K562 (cell line): ENCODE results near the gene MTERF2. TPM values are rescaled to one million over a fixed set of nuclear protein-coding genes. Genes with fewer than 3 reads are reported as not detected.

Source experiments
- CCNT2 ChIP-seq: IDR thresholded peaks from 2 replicates; pipeline ENCODE4 v1.6.1; 2011; ENCODE audit warnings: borderline replicate concordance, low read depth, mild to moderate bottlenecking, moderate library complexity, mixed read lengths, low read length; ENCODE audit not compliant: insufficient read length; ENCODE audit errors: extremely low read depth
- CREB3L1 ChIP-seq: fragments of 450-650 bp; IDR thresholded peaks from 2 replicates; pipeline ENCODE4 v1.6.1; 2014; ENCODE audit warnings: low read depth, mild to moderate bottlenecking, moderate library complexity, borderline replicate concordance
- GTF2F1 ChIP-seq: IDR thresholded peaks from 2 replicates; pipeline ENCODE4 v1.6.1; 2011; ENCODE audit warnings: low read depth, low read length, improper control_type of control experiment
- HDGF ChIP-seq: fragments of 450-650 bp; IDR thresholded peaks from 2 replicates; pipeline ENCODE4 v1.6.1; 2016
- HLTF ChIP-seq: fragments of 450-650 bp; IDR thresholded peaks from 2 replicates; pipeline ENCODE4 v1.6.1; 2016
- MYNN ChIP-seq, 2 experiments: sonication (generic); formaldehyde crosslinking in 1 of 2; IDR thresholded peaks; 2 replicates each; pipeline versions ENCODE4 v1.5.0 to v1.6.1; 2016 to 2020; ENCODE audit warnings: antibody characterized with exemption in 1 of 2, missing genetic modification reagents in 1 of 2
- NKRF ChIP-seq: fragments of 450-650 bp; IDR thresholded peaks from 2 replicates; pipeline ENCODE4 v1.6.1; 2016; ENCODE audit warnings: borderline replicate concordance
- NR2C1 ChIP-seq, 2 experiments: fragments of 450-650 bp; IDR thresholded peaks; 2 replicates each; pipeline ENCODE4 v1.6.1; 2017; ENCODE audit warnings: mild to moderate bottlenecking in 2 of 2, antibody characterized with exemption in 1 of 2, inconsistent platforms in 1 of 2, missing compliant biosample characterization in 1 of 2, missing genetic modification characterization in 1 of 2
- PHF20 ChIP-seq: fragments of 450-650 bp; IDR thresholded peaks from 2 replicates; pipeline ENCODE4 v1.6.1; 2018; ENCODE audit not compliant: partially characterized antibody
- PTTG1 ChIP-seq: fragments of 450-650 bp; IDR thresholded peaks from 2 replicates; pipeline ENCODE4 v1.6.1; 2016; ENCODE audit warnings: low read depth, mild to moderate bottlenecking, missing genetic modification characterization, missing compliant biosample characterization
- SAP30 ChIP-seq: fragments of 200-600 bp; sonication (generic); IDR thresholded peaks from 2 replicates; pipeline ENCODE4 v1.6.1; 2012; ENCODE audit warnings: borderline replicate concordance, low read depth, mild to moderate bottlenecking, moderate library complexity, low read length, control low read depth, inconsistent platforms; ENCODE audit not compliant: insufficient read depth, poor library complexity, severe bottlenecking
- TCF3 ChIP-seq: sonication (generic); formaldehyde crosslinking; IDR thresholded peaks from 2 replicates; pipeline ENCODE4 v1.4.0; 2020; ENCODE audit warnings: mild to moderate bottlenecking, missing genetic modification reagents
- ZFP36 ChIP-seq: fragments of 150-350 bp; IDR thresholded peaks from 2 replicates; pipeline ENCODE4 v1.6.1; 2018; ENCODE audit warnings: low read length, low read depth; ENCODE audit not compliant: partially characterized antibody
- ZNF174 ChIP-seq: fragments of 250-450 bp; sonication (Bioruptor Pico); IDR thresholded peaks from 2 replicates; pipeline ENCODE4 v1.4.0; 2020; ENCODE audit warnings: mild to moderate bottlenecking
- polyA plus RNA-seq, 8 experiments: library from polyadenylated mRNA; depleted of rRNA in 4 of 8; stranded (reverse) in 5 of 8; unstranded in 3 of 8; fragments of >200 nt; fragmentation: Nextera tagmentation in 2 of 8; fragmentation: Illumina TruSeq in 1 of 8; extraction: Ambion mirVana in 2 of 8; extraction: Trizol in 1 of 8; gene quantifications; 2 replicates each; pipeline versions ENCODE4 v1.2.1 to v1.2.3, GENCODE V29; 2011 to 2014; ENCODE audit warnings: inconsistent platforms in 1 of 8, missing spikeins in 1 of 8
- total RNA-seq, 7 experiments: library from RNA; depleted of rRNA in 6 of 7; stranded (reverse); fragments of >200 nt in 6 of 7; fragmentation: Illumina TruSeq in 2 of 7; extraction: Trizol in 2 of 7; gene quantifications; 2 replicates each; pipeline versions ENCODE4 v1.2.1 to v1.2.3, GENCODE V29; 2011 to 2021; ENCODE audit warnings: low replicate concordance in 1 of 7
- TF ChIP-seq, protein P1 (sequence below): fragments of 450-650 bp; IDR thresholded peaks from 2 replicates; pipeline ENCODE4 v1.6.1; 2018; ENCODE audit not compliant: partially characterized antibody
- TF ChIP-seq, protein P2 (sequence below): fragments of 250-450 bp; sonication (Bioruptor Pico); IDR thresholded peaks from 2 replicates; pipeline ENCODE4 v1.4.0; 2020; ENCODE audit warnings: mild to moderate bottlenecking, moderate library complexity

Gene MTERF2
- total and polyA plus RNA-seq, 9 of the 15 experiments (the other 6 are each of a cell fraction or from before 2014, with no cell fraction given), result 10.0 to 63.2 (median 33.2) TPM

DNA sequence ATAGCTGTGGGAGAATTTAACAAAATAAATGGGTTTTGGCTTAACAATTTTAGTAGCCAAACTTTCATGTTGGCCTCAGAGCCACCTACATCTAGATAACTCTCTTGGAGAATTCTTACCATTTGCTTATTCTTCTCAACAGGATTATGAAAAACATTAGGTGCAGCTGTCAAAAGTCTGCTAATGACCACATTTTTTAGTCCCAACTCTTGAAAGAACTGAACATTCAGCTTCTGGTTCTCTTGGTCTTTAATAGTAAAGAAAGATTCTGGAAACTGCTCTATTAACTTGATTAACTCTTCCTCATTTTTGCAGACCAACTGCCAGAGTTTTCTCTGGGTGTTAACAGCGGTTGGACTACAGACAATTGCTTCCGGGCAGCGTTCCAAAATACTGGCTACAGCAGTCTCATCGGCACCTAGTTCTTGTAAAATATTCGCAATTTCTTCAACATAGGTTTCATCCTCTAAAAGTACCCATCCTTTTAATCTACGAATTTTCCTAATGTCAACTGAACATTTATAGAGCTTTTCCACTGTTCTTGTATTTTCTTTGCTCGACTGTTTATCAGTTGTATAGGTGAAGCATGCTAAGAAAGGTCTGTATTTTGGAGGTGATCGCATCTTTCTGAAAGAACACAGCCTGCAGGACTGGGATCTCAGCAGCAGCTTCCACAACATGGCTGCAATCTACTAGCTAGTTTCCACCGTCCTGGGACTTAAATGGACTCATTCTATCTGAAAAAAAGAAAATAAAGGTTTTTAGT, 8.7 kb downstream of the MTERF2 start (continued):
- TF ChIP-seq HLTF (no peak), MYNN (IDR thresholded peaks at IDR 0.05) (no peak), MYNN (CRISPR knock-in tag; IDR thresholded peaks at IDR 0.05) (no peak), TCF3 (CRISPR knock-in tag) (no peak), ZFP36 (no peak), SAP30 (no peak), PTTG1 (tag) (no peak), CCNT2 (no peak), GTF2F1 (no peak), PHF20 (no peak), CREB3L1 (no peak), ZNF174 (CRISPR knock-in tag) (no peak), NKRF (no peak), NR2C1 (IDR thresholded peaks at IDR 0.05) (peak; percentile 47; the same call in 1 of the 2 replicates), NR2C1 (tag; IDR thresholded peaks at IDR 0.05) (peak; percentile 45; the same call in 1 of the 2 replicates), HDGF (no peak)
- TF ChIP-seq, protein P1, sequence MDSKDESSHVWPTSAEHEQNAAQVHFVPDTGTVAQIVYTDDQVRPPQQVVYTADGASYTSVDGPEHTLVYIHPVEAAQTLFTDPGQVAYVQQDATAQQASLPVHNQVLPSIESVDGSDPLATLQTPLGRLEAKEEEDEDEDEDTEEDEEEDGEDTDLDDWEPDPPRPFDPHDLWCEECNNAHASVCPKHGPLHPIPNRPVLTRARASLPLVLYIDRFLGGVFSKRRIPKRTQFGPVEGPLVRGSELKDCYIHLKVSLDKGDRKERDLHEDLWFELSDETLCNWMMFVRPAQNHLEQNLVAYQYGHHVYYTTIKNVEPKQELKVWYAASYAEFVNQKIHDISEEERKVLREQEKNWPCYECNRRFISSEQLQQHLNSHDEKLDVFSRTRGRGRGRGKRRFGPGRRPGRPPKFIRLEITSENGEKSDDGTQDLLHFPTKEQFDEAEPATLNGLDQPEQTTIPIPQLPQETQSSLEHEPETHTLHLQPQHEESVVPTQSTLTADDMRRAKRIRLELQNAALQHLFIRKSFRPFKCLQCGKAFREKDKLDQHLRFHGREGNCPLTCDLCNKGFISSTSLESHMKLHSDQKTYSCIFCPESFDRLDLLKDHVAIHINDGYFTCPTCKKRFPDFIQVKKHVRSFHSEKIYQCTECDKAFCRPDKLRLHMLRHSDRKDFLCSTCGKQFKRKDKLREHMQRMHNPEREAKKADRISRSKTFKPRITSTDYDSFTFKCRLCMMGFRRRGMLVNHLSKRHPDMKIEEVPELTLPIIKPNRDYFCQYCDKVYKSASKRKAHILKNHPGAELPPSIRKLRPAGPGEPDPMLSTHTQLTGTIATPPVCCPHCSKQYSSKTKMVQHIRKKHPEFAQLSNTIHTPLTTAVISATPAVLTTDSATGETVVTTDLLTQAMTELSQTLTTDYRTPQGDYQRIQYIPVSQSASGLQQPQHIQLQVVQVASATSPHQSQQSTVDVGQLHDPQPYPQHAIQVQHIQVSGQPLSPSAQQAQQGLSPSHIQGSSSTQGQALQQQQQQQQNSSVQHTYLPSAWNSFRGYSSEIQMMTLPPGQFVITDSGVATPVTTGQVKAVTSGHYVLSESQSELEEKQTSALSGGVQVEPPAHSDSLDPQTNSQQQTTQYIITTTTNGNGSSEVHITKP, result no peak
- TF ChIP-seq, protein P2, sequence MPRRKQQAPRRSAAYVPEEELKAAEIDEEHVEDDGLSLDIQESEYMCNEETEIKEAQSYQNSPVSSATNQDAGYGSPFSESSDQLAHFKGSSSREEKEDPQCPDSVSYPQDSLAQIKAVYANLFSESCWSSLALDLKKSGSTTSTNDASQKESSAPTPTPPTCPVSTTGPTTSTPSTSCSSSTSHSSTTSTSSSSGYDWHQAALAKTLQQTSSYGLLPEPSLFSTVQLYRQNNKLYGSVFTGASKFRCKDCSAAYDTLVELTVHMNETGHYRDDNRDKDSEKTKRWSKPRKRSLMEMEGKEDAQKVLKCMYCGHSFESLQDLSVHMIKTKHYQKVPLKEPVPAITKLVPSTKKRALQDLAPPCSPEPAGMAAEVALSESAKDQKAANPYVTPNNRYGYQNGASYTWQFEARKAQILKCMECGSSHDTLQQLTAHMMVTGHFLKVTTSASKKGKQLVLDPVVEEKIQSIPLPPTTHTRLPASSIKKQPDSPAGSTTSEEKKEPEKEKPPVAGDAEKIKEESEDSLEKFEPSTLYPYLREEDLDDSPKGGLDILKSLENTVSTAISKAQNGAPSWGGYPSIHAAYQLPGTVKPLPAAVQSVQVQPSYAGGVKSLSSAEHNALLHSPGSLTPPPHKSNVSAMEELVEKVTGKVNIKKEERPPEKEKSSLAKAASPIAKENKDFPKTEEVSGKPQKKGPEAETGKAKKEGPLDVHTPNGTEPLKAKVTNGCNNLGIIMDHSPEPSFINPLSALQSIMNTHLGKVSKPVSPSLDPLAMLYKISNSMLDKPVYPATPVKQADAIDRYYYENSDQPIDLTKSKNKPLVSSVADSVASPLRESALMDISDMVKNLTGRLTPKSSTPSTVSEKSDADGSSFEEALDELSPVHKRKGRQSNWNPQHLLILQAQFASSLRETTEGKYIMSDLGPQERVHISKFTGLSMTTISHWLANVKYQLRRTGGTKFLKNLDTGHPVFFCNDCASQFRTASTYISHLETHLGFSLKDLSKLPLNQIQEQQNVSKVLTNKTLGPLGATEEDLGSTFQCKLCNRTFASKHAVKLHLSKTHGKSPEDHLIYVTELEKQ (CRISPR knock-in tag), result no peak
